Thoracic aorta (tissue), 2 donors: ENCODE data around the gene PRDM16. TPM values are rescaled to one million over a fixed set of nuclear protein-coding genes. Genes with fewer than 3 reads are reported as not detected.

ENCODE experiments used
- ATAC-seq: fragments of 150-250 bp; one replicate; pipeline ENCODE4 v1.8.0; 2017; ENCODE audit warnings: low read depth; ENCODE audit not compliant: insufficient number of reproducible peaks, low FRiP score
- DNase-seq: peaks from one replicate; pipeline ENCODE4 v3.0.0-alpha.2; 2020; ENCODE audit warnings: low spot score
- H3K27ac ChIP-seq, 2 donors: fragments of 200-600 bp; sonication (generic); 1 replicate in 1 of 2; 2 replicates in 1 of 2; pipeline ENCODE4 v1.5.1; 2016; ENCODE audit warnings: mild to moderate bottlenecking in 2 of 2, moderate library complexity in 2 of 2
- H3K27me3 ChIP-seq: fragments of 200-600 bp; sonication (generic); replicated peaks from 2 replicates; pipeline ENCODE4 v1.6.0; 2016; ENCODE audit warnings: mild to moderate bottlenecking; ENCODE audit not compliant: insufficient read depth
- H3K36me3 ChIP-seq: fragments of 200-600 bp; sonication (generic); one replicate; pipeline ENCODE4 v1.5.1; 2016
- H3K4me1 ChIP-seq, 2 donors: fragments of 200-600 bp; sonication (generic); 1 replicate in 1 of 2; 2 replicates in 1 of 2; pipeline versions ENCODE4 v1.5.1 to v1.6.0; 2016; ENCODE audit warnings: low read depth in 2 of 2, mild to moderate bottlenecking in 1 of 2; ENCODE audit not compliant: control insufficient read depth in 1 of 2
- H3K4me3 ChIP-seq: fragments of 200-600 bp; sonication (generic); 2 replicates; pipeline ENCODE4 v1.5.1; 2016; ENCODE audit warnings: mild to moderate bottlenecking
- H3K9me3 ChIP-seq: fragments of 200-600 bp; sonication (generic); 2 replicates; pipeline ENCODE4 v1.5.1; 2016
- total RNA-seq, 2 donors: library from RNA; depleted of rRNA; stranded (reverse); fragments of >200 nt; gene quantifications; one replicate each; pipeline versions ENCODE4 v1.1.0 to v1.2.3, GENCODE V29; 2016
- TF ChIP-seq, protein P1 (sequence below): fragments of 200-600 bp; sonication (generic); IDR thresholded peaks from one replicate; pipeline ENCODE4 v1.5.1; 2019; ENCODE audit warnings: antibody characterized with exemption

Gene PRDM16
- total RNA-seq, 2 donors from 2014 or later: 68.9 to 85.4 TPM

DNA sequence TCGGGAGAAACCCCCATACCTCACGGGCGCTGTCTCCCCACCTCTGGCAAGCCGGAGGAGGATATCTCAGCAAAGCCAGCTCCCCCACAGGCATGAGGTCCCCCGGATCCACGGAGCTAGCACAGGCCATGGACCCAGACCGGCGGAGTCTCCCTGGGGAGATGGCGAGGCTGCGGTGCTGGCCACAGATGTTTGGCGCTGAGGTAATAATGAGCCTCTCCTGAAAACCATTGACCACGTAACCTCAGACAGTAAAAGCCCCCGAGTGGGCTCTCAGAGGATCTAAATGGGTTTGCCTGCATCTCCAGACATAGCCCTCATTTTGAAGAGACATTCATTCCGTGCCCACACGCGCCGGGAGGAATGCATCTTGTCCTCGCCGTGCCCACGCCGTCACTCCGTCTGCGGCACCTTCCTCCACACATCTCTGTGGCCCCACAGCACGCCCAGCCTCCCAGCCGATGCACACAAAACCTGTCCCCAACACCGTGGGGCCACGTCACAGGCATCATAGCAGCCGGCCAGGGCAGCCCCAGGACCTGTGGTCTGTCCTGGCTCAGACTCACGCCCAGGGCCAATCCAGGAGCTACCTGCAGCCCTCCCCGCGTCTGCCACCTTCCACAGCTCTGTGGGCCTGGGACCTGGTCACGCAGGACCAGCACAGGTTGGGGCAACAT is 150.9 kb downstream of the PRDM16 start:
- Histone ChIP-seq H3K4me3 (no peak overlapping the region), H3K36me3 (no peaks in the 10 kb centered on the region), H3K27me3 (no peaks in the 10 kb centered on the region), H3K9me3 (no peaks in the 10 kb centered on the region), H3K4me1 (peaks cover 55 to 90% of the 10 kb centered on the region in 2 donors), H3K27ac (peak overlapping the region; percentile 79 to 86)
- DNase-seq (no peak), ATAC-seq (no peak)
- TF ChIP-seq, protein P1, sequence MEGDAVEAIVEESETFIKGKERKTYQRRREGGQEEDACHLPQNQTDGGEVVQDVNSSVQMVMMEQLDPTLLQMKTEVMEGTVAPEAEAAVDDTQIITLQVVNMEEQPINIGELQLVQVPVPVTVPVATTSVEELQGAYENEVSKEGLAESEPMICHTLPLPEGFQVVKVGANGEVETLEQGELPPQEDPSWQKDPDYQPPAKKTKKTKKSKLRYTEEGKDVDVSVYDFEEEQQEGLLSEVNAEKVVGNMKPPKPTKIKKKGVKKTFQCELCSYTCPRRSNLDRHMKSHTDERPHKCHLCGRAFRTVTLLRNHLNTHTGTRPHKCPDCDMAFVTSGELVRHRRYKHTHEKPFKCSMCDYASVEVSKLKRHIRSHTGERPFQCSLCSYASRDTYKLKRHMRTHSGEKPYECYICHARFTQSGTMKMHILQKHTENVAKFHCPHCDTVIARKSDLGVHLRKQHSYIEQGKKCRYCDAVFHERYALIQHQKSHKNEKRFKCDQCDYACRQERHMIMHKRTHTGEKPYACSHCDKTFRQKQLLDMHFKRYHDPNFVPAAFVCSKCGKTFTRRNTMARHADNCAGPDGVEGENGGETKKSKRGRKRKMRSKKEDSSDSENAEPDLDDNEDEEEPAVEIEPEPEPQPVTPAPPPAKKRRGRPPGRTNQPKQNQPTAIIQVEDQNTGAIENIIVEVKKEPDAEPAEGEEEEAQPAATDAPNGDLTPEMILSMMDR: no peak

DNA sequence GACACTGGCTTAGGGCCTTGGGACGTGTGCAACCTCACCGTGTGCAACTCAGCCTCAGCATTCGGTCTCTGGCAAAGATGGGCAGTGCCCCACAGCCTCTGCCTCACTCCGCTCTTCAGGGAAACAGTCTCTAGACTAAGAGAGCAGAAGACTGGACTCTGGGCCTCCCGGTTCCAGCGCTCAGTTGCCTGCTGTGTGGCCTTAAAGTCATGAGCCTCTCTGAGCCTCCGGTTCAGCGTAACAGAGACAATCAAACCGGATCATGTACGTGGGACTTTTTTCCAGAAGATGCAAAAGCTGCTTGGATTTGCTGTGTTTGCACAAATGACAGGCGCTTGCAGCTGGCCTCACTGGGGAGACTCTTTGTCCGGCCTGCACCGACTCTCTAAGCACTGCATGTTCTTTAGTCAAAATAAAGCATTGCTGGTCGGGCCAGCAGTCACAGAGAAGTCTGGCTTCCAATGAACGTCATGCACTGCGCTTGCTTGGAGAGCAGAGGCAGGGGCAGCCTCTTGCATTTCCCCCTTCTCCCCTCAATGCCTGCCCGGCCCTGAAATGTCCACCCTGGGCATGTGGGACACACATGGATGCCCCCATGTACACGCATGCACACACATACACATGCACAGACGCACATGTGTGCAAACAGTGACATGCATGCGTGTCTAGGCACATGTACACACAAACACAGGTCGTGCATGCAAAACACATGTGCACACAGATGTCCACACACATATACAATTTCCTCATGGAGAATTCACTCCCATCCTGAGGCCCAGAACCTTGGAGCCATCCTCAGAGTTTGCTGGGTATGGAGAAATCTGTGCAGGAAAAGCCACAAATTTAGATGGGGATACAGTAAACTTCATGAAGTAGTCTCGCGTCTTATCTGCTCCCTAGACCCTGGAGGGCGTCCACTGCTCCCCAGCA is 152.4 kb downstream of the PRDM16 start:
- Histone ChIP-seq H3K9me3 (no peaks in the 10 kb centered on the region), H3K36me3 (no peaks in the 10 kb centered on the region), H3K4me3 (no peak overlapping the region), H3K27me3 (no peaks in the 10 kb centered on the region), H3K4me1 (peaks cover 62 to 95% of the 10 kb centered on the region in 2 donors), H3K27ac (peak overlapping the region; percentile 79 to 86)
- no peak for DNase-seq
- TF ChIP-seq, protein P1: no peak
- no peak for ATAC-seq

DNA sequence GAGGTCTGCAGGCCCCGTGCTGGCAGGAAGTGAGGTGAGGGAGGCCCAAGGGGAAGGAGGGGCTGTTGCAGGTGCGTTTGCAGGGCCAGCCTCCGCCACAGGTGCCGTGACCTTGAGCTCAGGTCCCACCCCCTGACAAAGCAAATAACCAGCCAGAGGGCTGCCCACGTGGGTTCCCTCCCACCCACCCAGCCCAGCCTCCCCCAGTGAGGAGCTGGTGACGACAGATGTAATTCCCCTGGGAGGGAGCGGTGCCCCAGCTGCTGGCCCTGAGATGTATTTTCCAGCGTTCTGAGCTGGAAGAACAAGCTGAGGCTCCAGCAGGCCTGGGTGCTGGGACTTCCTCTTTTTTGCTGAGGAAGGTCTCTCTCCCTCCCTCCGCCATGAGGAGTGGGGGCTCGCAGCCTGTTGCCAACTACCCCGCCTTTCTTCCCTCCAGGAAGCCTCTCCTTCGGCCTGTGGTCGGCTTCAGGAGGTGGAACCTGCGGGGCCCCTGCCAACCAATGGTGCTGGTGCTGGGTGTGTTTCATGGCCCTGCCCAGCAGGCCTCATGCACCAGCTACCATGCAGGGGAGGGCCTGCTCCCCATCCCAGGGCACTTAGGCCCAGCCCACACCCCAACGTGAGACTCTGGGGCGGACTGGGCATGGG is 153.2 kb downstream of the PRDM16 start:
- Histone ChIP-seq H3K4me1 (peaks cover 56 to 95% of the 10 kb centered on the region in 2 donors), H3K36me3 (no peaks in the 10 kb centered on the region), H3K27me3 (no peaks in the 10 kb centered on the region), H3K4me3 (no peak overlapping the region), H3K9me3 (no peaks in the 10 kb centered on the region), H3K27ac (peak overlapping the region; percentile 79 to 86)
- ATAC-seq: no peak
- DNase-seq: no peak
- TF ChIP-seq, protein P1: no peak

DNA sequence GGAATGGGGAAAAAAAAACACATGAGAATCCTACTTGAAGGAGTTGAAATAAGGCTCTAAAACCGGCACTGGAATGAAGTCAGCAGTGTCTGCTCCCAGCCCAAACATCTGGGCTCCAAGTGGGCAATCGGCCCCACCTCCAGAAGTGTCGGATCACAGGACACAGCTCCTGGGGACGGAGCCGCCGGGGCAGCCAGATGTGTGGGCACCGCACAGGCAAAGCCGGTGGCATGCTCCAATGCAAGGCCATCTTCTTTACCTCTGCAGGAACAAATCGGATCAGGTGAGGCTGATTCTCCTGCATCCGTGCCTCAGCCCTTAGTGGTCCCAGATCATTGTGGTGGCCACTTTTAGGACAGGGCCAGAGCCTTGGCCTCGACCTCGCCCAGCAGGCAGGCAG is 156.7 kb downstream of the PRDM16 start:
- H3K4me1 ChIP-seq: peaks cover 24 to 62% of the 10 kb centered on the region in 2 donors
- TF ChIP-seq, protein P1: no peak
- DNase-seq (no peak), ATAC-seq (no peak)
- peak overlapping the region; percentile 33 to 59 for H3K27ac ChIP-seq
- H3K27me3 ChIP-seq: no peaks in the 10 kb centered on the region
- no peak overlapping the region for H3K4me3 ChIP-seq
- H3K9me3 ChIP-seq: no peaks in the 10 kb centered on the region
- H3K36me3 ChIP-seq: no peaks in the 10 kb centered on the region

DNA sequence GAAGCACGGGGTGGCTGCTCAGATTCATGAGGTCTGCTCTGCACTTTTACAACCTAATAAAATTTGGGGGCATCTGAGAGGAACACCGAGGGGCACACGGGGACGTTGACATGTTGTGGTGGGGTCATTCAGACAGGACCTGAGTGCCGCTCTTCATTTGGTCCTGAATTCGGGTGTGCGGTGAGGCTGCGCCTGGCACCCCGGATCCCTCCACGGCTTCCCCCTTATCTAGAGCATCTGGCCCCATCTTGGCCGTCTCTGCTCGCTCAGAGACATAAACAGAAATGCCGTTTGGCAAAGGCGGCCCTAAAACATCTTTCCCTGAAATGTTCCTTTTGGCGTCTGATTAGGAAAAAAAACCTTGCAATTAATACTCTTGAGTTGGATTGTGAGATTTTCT is 157.2 kb downstream of the PRDM16 start:
- H3K36me3 ChIP-seq: no peaks in the 10 kb centered on the region
- peak overlapping the region; percentile 33 to 59 for H3K27ac ChIP-seq
- DNase-seq (no peak), ATAC-seq (no peak)
- no peaks in the 10 kb centered on the region for H3K27me3 ChIP-seq
- TF ChIP-seq, protein P1: no peak
- peaks cover 21 to 57% of the 10 kb centered on the region in 2 donors for H3K4me1 ChIP-seq
- no peaks in the 10 kb centered on the region for H3K9me3 ChIP-seq
- no peak overlapping the region for H3K4me3 ChIP-seq
